Sigmoid colon (tissue), 7 donors: Measurements from ENCODE around the gene SNX3. TPM values are rescaled to one million over a fixed set of nuclear protein-coding genes. Genes with fewer than 3 reads are reported as not detected.
"Not testable (repeated sequence)": the region's sequence is repeated elsewhere in the genome, so short reads cannot be mapped to it uniquely, and the experiment has no call there.

ENCODE experiments used
- DNase-seq: peaks from one replicate; pipeline ENCODE4 v3.0.0-alpha.2; 2019
- H3K27ac ChIP-seq, 4 donors: fragments of 200-600 bp; sonication (generic); one replicate each; pipeline ENCODE4 v1.5.1; 2016 to 2019; ENCODE audit warnings: mild to moderate bottlenecking in 1 of 4
- H3K27me3 ChIP-seq, 3 donors: fragments of 200-600 bp; sonication (generic); one replicate each; pipeline ENCODE4 v1.5.1; 2019; ENCODE audit warnings: mild to moderate bottlenecking in 1 of 3
- H3K36me3 ChIP-seq, 4 donors: fragments of 200-600 bp; sonication (generic); one replicate each; pipeline ENCODE4 v1.5.1; 2016 to 2019
- H3K4me1 ChIP-seq, 4 donors: fragments of 200-600 bp; sonication (generic); one replicate each; pipeline ENCODE4 v1.5.1; 2017 to 2019
- H3K4me3 ChIP-seq, 4 donors: fragments of 200-600 bp; sonication (generic); one replicate each; pipeline ENCODE4 v1.5.1; 2017 to 2019; ENCODE audit warnings: mild to moderate bottlenecking in 2 of 4, moderate library complexity in 1 of 4
- H3K9me3 ChIP-seq, 4 donors: fragments of 200-600 bp in 3 of 4; sonication (generic) in 3 of 4; one replicate each; pipeline versions ENCODE4 v1.5.1 to v1.6.1; 2013 to 2019
- EP300 ChIP-seq, 4 donors: sonication (generic); formaldehyde crosslinking; IDR thresholded peaks; one replicate each; pipeline ENCODE4 v1.6.1; 2017; ENCODE audit warnings: antibody characterized with exemption in 4 of 4
- POLR2A ChIP-seq, 2 donors: fragments of 450-650 bp; IDR thresholded peaks; one replicate each; pipeline ENCODE4 v1.6.1; 2016; ENCODE audit warnings: antibody characterized with exemption in 2 of 2, mild to moderate bottlenecking in 2 of 2, moderate library complexity in 2 of 2
- POLR2AphosphoS5 ChIP-seq, 4 donors: sonication (generic); formaldehyde crosslinking; IDR thresholded peaks; one replicate each; pipeline ENCODE4 v1.6.1; 2017; ENCODE audit warnings: antibody characterized with exemption in 4 of 4
- WGBS, 2 donors: extraction: QIAGEN DNeasy Blood & Tissue Kit; methylation state at CpG; one replicate each; pipeline ENCODE4 v1.1.7; 2013; 5-methylcytosine and 5-hydroxymethylcytosine counted together
- intact Hi-C: fragments of 100-400 bp; cut with DNase I; formaldehyde crosslinking; loops from one replicate; pipeline ENCODE4 v1.15.1; 2023
- polyA plus RNA-seq, 3 donors: library from polyadenylated mRNA; stranded (reverse); fragments of 200-250 nt; gene quantifications; one replicate each; pipeline ENCODE4 v1.2.3, GENCODE V29; 2013
- total RNA-seq, 4 donors: library from RNA; depleted of rRNA; stranded (reverse); fragments of >200 nt; gene quantifications; one replicate each; pipeline ENCODE4 v1.1.0, GENCODE V29; 2016
- TF ChIP-seq, protein P1 (sequence below), 4 experiments: fragments of 450-650 bp in 3 of 4; fragments of 200-600 bp in 1 of 4; IDR thresholded peaks; one replicate each; pipeline ENCODE4 v1.5.1; 2016 to 2019; ENCODE audit warnings: antibody characterized with exemption in 4 of 4, mild to moderate bottlenecking in 3 of 4, moderate library complexity in 2 of 4
- donor health status: healthy with polysubstance abuse.
- donor health status: Bipolar disorder and iron deficiency.
- donor health status: healthy.

SNX3 gene
- total RNA-seq = 100 to 1,000 TPM; 160 to 221 (median 217) TPM
- 100 to 1,000 TPM; 135 to 242 (median 241) TPM for polyA plus RNA-seq

DNA sequence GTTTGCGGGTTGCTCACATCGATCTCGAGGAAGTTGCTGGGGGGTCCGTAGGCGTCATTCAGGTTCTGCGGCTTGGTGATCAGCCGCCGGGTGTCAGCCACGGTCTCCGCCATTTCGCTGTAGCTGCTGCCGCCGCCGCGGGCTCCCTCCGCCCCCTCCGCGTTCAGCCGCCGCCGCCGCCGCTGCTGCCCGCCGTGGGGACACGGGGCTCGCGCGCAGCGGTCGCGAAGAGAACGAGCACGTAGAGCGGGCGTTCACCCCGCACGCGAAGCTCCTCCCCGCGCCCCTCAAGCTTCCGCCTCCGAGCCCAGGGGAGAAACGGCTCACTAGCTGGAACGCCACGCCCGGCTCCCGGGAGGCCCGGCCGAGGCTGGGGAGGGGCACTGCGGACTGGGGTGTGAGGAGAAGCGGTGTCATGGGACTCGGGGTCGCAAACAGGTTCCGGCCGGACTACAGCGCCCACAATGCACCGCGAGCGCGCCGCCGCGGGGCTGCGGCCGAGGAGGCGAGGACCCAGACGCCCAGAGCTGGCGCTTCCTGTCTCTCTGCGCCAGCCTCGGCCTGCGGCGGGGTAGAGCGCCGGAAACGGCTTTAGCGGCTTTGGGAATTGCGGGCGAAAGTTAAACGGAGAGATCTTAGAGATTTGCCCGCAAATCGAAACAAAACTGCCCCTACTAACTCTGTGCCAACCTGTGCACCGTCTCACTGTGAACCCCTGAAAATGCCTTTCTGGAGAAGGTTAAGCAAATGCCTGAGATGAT lies at the start of gene SNX3:
SNX3 (minus strand) TSS at position 232 of the 761 bp plus-strand sequence; CDS start at position 113, 119 bp downstream.
- H3K36me3 ChIP-seq = no peaks in the 10 kb centered on the region
- no peaks in the 10 kb centered on the region for H3K27me3 ChIP-seq
- no peaks in the 10 kb centered on the region for H3K9me3 ChIP-seq
- H3K27ac ChIP-seq = peak within 1 kb of the TSS; percentile 93 to 96 (median 94)
- WGBS, 2 donors = 0% methylated on average over 83 of the region's 83 CpGs
- H3K4me1 ChIP-seq = peaks cover 3 to 37% (median 30%) of the 10 kb centered on the region in 4 donors
- TF ChIP-seq, protein P1, sequence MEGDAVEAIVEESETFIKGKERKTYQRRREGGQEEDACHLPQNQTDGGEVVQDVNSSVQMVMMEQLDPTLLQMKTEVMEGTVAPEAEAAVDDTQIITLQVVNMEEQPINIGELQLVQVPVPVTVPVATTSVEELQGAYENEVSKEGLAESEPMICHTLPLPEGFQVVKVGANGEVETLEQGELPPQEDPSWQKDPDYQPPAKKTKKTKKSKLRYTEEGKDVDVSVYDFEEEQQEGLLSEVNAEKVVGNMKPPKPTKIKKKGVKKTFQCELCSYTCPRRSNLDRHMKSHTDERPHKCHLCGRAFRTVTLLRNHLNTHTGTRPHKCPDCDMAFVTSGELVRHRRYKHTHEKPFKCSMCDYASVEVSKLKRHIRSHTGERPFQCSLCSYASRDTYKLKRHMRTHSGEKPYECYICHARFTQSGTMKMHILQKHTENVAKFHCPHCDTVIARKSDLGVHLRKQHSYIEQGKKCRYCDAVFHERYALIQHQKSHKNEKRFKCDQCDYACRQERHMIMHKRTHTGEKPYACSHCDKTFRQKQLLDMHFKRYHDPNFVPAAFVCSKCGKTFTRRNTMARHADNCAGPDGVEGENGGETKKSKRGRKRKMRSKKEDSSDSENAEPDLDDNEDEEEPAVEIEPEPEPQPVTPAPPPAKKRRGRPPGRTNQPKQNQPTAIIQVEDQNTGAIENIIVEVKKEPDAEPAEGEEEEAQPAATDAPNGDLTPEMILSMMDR (IDR thresholded peaks at IDR 0.05) = no peak
- peak in 2 of 4 donors; percentile 3 to 74 for TF ChIP-seq EP300 (IDR thresholded peaks at IDR 0.05)
- TF ChIP-seq POLR2AphosphoS5 (IDR thresholded peaks at IDR 0.05) = peak; percentile 75 to 90 (median 82)
- TF ChIP-seq POLR2A (IDR thresholded peaks at IDR 0.05) = peak; percentile 12 to 60
- intact Hi-C loops = loop anchor here (1.0 to 10.0 kb wide), 5 partner anchors 33 to 834 kb away; partner anchors contain the start of genes CEP57L1, OSTM1 and SESN1
- DNase-seq = peak; percentile 98
- peak within 1 kb of the TSS; percentile 81 to 98 (median 91) for H3K4me3 ChIP-seq

DNA sequence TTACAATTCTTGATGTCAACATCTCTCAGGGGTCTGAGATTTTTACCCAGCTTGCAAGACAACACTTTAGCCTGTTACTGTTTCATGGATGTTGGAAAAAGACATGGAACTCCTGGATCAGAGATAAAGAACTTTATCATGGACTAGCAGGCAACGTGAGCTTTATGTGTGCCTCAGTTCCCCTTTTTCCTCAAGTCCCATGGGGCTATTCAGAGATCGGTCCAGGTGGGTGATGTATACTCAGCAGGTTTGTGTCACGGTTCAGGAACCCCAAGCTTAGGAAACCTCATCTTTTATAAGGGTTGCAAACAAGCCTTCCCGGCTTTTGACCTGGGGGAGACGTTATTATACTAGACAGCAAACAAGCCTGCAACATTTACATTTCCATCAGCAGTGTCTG lies 49.0 kb upstream of the SNX3 start:
- no peaks in the 10 kb centered on the region for H3K9me3 ChIP-seq
- no peak for DNase-seq
- intact Hi-C loops = no loop called here
- no peaks in the 10 kb centered on the region for H3K4me1 ChIP-seq
- H3K36me3 ChIP-seq = no peaks in the 10 kb centered on the region
- H3K27ac ChIP-seq = no peak overlapping the region
- WGBS, 2 donors = 88% methylated on average over 5 of the region's 5 CpGs
- no peak for TF ChIP-seq POLR2A (IDR thresholded peaks at IDR 0.05)
- TF ChIP-seq EP300 (IDR thresholded peaks at IDR 0.05) = no peak
- no peak for TF ChIP-seq POLR2AphosphoS5 (IDR thresholded peaks at IDR 0.05)
- TF ChIP-seq, protein P1 (IDR thresholded peaks at IDR 0.05) = no peak
- H3K4me3 ChIP-seq = no peak overlapping the region
- H3K27me3 ChIP-seq = no peaks in the 10 kb centered on the region

DNA sequence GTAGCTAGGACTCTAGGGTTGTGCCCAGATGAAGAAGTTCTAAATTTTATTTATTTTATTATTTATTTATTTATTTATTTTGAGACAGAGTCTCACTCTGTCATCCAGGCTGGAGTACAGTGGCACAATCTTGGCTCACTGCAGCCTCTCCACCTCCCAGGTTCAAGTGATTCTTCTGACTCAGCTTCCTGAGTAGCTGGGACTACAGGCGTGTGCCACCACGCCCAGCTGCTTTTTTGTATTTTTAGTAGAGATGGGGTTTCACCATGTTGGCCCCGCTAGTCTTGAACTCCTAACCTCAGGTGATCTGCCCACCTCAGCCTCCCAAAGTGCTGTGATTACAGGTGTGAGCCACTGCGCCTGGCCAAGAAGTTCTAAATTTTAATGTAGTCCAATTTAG lies 47.8 kb upstream of the SNX3 start:
- H3K27me3 ChIP-seq, H3K4me3 ChIP-seq, H3K36me3 ChIP-seq, H3K4me1 ChIP-seq, H3K9me3 ChIP-seq, DNase-seq, H3K27ac ChIP-seq, intact Hi-C loops: not testable (repeated sequence)
- WGBS, 2 donors = 74 to 79% methylated on average over 4 of the region's 4 CpGs

DNA sequence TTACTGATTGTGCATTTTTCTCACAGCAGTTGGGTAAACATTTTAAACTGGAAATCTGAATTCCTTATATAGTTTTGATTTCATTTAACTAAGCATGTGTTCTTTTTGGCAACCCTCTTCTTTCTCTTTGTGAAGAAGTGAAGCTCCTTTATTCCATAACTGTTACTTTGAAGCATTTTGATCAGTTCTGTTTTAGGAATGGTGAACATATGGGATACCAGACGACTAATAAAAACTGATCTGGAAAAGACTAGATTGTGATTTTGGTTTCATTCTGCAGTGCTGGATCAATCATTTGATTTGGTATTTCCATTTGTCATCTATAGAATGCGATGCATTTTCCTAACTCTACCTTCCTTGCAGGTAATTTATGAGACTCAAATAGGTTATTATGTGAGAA lies 43.8 kb upstream of the SNX3 start:
- no peak for DNase-seq
- no peak overlapping the region for H3K27ac ChIP-seq
- H3K36me3 ChIP-seq = no peaks in the 10 kb centered on the region
- TF ChIP-seq EP300 (IDR thresholded peaks at IDR 0.05) = no peak
- no peak for TF ChIP-seq POLR2A (IDR thresholded peaks at IDR 0.05)
- TF ChIP-seq, protein P1 (IDR thresholded peaks at IDR 0.05) = no peak
- no peak for TF ChIP-seq POLR2AphosphoS5 (IDR thresholded peaks at IDR 0.05)
- H3K27me3 ChIP-seq = no peaks in the 10 kb centered on the region
- intact Hi-C loops = no loop called here
- no peak overlapping the region for H3K4me3 ChIP-seq
- 89 to 90% methylated on average over 2 of the region's 2 CpGs for WGBS, 2 donors
- no peaks in the 10 kb centered on the region for H3K9me3 ChIP-seq
- H3K4me1 ChIP-seq = no peaks in the 10 kb centered on the region

DNA sequence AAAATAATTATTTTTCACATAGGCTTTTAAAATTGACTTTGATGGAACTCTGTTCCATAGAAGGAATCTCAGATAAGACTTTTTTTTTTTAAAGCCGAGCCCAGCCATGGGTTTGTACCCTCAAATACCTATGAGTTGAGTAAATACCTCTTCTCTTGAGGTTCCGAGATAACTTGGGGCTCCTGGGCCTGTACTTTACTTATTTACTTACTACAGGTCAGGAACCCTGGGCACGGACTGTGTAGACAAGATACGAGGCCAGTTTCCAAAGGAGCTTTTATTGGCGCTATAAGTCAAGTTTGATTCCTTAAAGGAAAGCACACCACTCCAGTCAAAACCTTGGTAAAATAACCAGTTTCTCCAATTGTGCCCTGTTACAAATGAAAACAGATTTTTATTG lies 41.5 kb upstream of the SNX3 start:
- TF ChIP-seq, protein P1 (IDR thresholded peaks at IDR 0.05) = no peak
- TF ChIP-seq POLR2A (IDR thresholded peaks at IDR 0.05) (no peak), POLR2AphosphoS5 (IDR thresholded peaks at IDR 0.05) (no peak), EP300 (IDR thresholded peaks at IDR 0.05) (no peak)
- Histone ChIP-seq H3K9me3 (no peaks in the 10 kb centered on the region), H3K27me3 (no peaks in the 10 kb centered on the region), H3K27ac (no peak overlapping the region), H3K4me3 (no peak overlapping the region), H3K4me1 (no peaks in the 10 kb centered on the region), H3K36me3 (no peaks in the 10 kb centered on the region)
- WGBS, 2 donors = 76 to 89% methylated on average over 5 of the region's 5 CpGs
- no peak for DNase-seq
- intact Hi-C loops = no loop called here
